Stimulated activated CD8-positive, alpha-beta memory T cell treated with anti-CD3 and anti-CD28 coated beads, Interleukin-7, amount 100 ng/mL, for 48 hours (primary cell): ENCODE data around the gene SETD1B.
A peak's percentile ranks its signal among the peaks of the same experiment; 100 is the strongest.

Source experiments
- DNase-seq, 2 donors: peaks; one replicate each; pipeline ENCODE4 v3.0.0-alpha.2; 2020; ENCODE audit warnings: low read depth in 1 of 2; ENCODE audit errors: extremely low read depth in 1 of 2

Gene SETD1B

DNA sequence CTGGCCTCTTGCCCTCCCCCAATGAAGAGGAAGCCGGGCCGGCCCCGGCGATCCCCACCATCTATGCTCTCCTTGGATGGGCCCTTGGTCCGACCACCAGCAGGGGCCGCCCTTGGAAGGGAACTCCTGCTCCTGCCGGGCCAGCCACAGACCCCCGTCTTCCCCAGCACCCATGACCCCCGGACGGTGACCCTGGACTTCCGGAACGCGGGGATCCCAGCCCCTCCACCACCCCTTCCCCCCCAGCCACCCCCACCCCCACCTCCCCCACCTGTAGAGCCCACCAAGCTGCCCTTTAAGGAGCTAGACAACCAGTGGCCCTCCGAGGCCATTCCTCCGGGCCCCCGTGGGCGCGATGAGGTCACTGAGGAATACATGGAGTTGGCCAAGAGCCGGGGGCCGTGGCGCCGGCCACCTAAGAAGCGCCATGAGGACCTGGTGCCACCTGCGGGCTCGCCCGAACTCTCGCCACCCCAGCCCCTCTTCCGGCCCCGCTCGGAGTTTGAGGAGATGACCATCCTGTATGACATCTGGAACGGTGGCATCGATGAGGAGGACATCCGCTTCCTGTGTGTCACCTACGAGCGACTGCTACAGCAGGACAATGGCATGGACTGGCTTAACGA is 19.4 kb downstream of the SETD1B start:
- DNase-seq, result no peak

DNA sequence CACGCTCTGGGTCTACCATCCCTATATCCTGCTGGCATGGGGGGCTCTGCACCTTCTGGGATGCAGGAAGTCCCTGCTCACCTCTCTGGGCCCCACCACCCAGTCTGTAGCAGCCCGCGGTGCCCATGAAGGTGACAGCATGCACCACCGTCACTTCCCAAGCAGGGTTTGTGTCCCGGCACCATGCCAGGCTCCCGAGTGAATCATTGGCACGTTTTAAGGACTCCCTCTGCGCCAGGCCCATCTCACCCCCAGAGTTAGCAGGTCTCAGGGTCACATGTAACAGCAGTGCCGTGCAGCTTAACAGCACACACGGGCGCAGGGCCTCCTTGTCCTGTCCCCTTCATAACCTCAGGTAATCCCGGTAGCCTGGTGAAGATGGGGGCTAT is 19.9 kb downstream of the SETD1B start:
- DNase-seq, result no peak

DNA sequence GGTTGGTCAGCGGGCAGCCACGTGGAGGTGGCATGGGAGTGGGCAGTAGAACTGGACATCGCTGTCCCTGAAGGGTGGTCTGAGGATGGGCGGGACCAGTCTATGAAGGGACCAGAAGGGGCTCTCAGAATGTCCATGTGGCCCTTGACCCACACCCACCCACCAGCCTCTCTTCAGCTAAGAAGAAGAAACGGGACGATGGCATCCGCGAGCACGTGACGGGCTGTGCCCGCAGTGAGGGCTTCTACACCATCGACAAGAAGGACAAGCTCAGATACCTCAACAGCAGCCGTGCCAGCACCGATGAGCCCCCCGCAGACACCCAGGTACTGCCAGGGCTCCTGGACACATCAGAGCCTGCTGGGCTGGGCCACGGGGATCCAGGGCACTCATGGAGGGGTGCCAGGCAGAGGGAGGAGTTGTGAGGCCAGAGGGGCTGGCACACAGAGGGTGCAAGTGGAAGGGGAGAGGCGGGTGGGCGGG is 21.3 kb downstream of the SETD1B start:
- DNase-seq, result no peak

DNA sequence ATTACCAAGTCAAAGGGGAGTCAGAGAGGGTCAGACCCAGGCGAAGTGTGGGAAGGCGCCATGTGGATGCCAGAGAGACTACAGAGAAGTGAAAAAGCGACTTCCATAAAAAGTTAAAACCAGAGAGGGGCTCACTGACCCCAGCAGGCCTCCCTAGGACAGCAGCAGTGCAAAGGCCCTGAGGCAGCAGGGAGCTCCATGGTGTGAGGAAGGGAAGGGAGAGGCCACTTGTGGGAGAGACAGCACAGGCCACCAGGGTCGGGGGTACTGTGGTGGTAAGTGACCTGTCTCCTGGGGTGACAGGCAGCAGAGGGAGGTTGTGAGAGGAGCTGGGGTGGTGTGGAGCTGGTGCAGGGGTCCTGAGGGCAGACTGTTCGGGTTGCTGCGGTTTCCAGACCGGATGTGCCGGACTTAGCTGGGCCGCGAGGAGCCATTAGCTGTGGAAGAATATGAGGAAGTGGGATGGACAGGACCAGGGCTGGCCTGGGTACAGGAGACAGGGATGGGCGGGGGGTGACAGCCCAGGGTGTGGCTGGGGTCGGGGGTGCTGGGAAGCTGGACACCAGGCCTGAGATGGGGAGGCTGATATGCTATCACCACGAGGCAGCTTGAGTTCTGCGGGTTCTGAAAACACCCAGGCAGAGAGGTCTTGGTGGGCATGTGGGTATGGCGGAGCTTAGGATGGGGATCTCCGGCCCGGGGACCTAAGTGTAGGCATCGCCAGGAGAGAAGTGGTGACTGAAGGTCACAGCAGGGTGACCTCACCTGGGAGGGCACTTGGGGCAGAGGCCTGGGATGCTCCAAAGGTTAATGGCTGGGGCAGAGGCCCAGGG is 22.7 kb downstream of the SETD1B start:
- no peak for DNase-seq

DNA sequence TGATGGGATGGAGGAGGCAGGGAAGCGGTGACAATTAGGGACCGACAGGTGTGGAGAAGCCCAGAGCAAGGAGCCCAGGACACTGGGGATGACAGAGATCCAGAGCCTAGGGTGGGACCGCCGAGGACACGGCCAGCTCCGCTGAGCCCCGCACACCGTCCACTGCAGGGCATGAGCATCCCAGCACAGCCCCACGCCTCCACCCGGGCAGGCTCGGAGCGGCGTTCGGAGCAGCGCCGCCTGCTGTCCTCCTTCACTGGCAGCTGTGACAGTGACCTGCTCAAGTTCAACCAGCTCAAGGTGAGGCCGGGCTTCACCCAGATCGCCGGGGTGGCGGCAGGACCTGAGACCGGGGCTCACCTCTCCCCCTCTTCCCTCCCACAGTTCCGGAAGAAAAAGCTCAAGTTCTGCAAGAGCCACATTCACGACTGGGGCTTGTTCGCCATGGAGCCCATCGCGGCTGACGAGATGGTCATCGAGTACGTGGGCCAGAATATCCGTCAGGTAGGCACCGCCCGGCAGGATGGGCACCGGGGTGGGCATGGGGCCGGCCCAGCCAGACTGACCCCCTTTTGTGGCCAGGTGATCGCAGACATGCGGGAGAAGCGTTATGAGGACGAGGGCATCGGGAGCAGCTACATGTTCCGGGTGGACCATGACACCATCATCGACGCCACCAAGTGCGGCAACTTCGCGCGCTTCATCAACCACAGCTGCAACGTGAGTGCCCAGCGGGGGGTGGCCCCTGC is 23.7 kb downstream of the SETD1B start:
- no peak for DNase-seq

DNA sequence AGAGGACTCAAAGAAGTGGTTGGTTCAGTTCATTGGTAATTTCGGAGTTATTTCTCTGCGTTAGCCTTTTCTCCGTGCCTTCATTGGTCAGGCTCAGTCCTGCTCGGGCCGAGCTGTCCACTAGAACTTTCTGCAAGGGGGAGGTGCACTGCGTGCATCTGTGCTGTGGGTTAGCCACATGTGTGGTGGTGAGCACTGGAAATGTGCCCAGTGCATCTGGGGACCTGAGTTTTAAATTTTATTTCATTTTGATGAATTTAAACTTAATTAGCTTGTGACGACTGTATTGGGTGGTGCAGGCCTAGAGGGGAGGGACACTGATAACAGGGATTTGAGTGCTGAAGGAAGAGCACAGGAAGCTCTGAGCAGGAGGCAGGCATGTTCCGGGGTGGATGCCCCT is 24.5 kb downstream of the SETD1B start:
- no peak for DNase-seq

DNA sequence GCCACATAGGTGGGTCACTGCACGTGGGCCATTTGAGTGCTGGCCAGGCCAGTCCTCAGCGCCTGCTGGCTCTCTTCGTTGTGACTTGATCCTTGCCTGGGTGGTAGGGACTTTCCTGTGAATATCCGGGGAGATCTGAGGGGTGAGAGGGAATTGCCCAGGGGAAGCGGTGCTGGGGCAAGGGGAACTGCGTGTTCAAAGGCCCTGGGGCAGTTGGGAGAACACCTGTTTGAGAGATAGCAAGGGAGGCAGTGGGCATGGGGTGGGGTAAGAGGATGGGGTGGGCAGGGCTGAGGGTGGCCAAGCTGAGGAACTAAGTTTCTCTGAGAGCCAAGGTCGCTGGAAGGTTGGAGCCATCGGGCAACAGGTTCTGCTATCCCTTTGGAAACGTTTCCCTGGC is 25.0 kb downstream of the SETD1B start:
- DNase-seq, result no peak

DNA sequence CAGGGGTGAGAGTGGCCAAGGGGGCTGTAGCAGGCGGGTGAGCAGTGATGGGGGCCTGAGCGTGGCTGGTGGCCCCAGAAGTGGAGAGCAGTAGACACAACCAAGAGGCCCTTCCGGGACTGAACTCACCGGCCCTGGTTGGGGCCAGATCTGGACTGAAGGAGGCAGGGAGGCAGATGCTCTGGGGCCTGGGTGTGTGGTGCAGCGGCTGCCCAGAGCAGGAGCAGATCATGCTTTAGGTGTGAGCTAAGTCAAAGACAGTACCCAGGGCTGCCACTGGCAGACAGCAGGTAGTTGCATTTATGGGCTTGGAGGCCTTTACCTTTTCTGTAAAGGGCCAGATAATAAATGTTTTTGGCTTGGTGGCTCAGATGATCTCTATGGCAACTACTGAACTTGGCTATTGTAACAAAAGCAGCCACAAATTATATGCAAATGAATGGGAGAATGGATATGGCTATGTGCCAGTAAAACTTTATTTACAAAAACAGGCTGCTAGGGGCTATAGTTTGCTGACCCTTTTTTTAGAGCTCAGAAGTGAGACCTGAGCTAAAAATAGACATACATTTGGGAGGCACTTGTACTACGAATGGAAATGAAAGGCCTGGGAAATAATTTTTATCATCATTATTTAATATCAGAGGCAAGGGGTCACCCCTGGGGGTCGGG is 25.6 kb downstream of the SETD1B start:
- no peak for DNase-seq

DNA sequence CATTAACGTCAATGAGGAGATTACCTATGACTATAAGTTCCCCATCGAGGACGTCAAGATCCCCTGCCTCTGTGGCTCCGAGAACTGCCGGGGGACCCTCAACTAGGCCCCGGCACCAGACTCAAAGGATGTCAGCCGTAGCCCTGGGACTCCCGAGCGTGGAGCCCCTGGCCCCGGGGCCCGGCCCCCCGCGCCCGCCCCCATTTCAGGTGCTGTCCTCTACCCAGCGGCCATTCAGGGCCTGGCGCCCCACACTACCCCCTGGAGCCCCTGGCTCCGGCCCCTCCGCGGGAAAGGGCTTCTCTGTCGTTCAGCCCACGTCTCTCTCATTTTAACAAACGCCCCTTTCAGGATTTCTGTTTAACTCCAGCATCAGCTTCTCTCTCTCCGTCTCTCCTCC is 26.3 kb downstream of the SETD1B start:
- DNase-seq, result no peak

DNA sequence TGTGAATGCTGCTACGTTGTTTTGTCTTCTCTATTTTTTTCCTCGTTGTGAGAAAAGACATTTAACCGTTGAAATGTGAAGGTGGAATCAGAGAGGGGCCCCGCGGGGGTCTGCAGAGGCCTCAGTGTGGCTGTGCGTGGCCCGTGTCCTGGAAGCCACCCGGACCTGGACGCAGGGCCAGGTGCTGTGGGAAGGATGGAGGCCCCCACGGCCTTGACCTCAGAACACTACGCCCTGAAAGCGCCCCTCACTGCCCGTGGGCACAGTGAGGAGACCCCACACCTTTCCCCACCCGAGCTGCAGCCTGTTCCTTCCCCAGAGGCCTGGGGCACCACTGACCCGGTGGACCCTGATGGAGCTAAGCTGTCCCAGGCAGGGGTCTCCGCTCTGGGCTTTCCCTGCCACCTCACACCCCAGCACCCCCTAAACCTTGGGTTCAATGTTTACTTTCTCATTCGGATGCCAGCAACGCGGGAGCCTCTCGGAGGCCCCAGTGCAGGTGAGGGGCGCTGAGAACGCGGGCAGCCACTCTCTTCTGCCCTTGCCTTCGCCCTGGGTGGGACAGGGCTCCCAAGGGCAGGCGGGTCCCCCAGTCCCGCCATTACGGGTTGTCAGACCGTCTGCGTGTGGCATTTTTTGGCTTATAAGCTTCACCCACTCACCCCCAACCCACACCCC is 26.9 kb downstream of the SETD1B start:
- no peak for DNase-seq

DNA sequence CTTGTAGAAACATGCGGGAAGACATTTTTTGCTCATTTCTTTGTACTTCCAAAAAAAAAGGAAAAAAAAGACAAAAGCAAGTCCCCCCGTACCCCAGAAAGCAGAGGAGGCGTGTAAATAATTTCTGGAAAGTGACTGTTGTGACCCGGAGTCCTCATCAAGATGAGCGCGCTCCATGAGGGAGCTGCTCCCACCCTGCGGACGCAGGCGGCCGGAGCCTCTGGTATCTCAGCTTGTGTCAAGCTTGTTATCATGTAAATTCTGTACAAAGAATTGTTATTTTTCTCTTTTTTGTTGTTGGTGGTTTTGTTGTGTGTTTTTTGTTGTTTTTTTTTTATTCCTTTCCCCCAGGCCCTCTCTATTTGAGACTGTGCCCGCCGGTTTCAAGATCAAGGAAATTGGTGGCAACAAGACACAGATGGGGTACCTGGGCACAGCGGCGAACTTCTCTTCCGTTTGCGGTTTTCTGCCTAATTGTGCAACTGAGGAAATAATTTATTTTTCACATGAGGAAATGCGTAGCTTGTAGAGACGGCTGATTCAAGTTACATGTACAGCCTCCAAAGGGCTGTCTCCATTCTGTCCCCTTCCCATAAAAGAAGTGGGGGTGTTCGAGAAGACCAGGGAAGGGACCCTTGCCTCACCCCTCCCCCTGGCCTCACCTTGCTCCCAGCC is 27.9 kb downstream of the SETD1B start:
- DNase-seq, result no peak

DNA sequence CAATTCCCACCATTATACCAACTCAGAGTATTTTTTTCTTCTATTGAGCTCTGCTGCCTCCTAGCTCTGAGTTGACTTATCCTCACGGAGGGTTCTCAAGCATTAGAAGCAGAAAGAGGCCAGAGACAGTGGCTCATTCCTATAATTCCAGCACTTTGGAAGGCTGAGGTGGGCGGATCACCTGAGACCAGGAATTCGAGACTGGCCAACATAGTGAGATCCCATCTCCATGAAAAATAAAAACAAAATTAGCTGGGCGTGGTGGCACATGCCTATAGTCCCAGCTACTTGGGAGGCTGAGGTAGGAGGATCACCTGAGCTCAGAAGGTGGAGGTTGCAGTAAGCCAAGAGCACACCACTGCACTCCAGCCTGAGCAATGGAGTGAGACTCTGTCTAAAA is 33.9 kb downstream of the SETD1B start:
- no peak for DNase-seq

DNA sequence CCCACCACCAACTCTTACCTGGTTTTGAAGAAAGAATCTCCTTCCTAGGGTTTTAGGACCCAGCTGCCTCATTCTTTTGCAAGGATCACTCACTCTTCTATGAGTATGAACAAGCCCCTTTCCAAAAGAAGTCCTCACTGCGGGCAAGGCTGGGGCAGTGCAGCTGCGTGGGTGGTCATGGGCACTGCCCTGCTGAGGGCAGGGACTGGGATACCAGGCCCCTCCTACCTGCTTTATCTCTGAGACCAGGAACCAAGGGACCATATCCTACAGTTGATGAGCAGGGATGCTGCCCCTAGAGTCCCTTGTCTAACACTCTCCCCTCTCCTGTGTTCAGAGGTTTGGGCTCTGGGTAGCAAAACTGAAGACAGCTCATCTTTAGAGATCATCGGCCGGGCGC is 34.3 kb downstream of the SETD1B start:
- no peak for DNase-seq

DNA sequence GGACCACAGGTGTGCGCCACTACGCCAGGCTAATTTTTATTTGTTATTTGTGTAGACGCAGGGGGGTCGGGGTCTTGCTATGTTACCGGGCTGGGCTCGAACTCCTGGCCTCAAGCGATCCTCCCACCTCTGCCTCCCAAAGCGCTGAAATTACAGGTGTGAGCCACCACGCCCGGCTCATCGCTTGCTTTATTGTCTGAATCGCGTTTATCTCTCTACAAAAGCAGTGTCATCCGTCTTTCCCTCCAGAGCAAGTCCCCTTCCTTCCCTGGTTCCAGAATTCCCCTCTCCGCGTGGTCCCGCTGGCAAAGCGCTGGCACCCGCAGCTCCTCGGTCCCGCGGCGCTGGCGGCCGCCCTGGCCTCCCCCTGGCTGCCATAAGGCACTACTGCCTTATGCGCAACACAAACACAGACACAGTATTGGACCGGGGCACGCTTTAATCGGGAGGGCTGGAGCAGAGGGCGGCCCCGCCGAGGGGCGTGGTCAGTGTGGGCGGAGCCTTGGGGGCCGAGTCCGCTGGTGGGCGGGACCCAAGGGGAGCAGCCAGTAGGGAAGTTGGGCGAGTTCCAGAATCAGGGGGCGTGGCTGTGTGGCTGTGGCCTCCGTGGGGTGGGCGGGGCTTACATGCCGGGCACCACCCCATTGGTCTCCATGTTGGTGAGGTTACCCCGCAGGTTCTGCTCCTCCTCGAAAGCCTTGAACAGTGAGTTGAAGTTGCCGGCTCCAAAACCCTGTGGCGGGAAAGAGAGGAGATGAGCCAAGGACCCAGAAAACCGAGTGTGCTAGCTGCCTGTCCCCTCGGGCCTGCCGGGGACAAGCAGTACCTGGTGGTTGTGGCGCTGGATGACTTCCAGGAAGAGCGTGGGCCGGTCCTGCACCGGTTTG is 35.5 kb downstream of the SETD1B start:
- DNase-seq, result peak; percentile 98 to 99

DNA sequence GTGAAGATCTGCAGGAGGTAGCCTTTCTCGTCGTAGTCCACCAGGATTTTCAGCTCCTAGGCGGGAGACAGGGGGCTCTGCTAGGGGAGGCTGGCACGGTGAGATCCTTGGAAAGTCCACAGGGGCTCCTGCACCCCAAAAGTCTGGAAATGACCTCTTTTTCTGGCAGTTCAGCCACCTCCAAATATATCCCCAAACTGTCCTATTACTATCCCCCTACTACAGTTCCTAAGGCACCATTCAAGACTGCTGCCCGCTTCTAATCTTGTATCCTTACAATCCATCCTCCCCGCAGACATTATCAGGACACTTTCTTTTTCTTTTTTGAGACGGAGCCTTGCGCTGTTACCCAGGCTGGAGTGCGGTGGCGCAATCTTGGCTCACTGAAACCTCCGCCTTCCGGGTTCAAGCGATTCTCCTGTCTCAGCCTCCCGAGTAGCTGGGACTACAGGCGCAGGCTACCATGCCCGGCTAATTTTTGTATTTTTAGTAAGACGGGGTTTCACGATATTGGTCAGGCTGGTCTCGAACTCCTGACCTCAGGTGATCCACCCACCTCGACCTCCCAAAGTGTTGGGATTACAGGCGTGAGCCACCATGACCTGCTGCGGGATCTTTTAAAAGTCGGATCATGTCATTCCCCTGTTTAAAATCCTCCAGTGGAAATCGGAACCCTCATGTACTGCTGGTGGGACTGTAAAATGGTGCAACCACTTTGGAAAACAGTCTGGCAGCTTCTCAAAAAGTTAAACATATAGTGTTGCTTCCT is 36.4 kb downstream of the SETD1B start:
- DNase-seq, result no peak

DNA sequence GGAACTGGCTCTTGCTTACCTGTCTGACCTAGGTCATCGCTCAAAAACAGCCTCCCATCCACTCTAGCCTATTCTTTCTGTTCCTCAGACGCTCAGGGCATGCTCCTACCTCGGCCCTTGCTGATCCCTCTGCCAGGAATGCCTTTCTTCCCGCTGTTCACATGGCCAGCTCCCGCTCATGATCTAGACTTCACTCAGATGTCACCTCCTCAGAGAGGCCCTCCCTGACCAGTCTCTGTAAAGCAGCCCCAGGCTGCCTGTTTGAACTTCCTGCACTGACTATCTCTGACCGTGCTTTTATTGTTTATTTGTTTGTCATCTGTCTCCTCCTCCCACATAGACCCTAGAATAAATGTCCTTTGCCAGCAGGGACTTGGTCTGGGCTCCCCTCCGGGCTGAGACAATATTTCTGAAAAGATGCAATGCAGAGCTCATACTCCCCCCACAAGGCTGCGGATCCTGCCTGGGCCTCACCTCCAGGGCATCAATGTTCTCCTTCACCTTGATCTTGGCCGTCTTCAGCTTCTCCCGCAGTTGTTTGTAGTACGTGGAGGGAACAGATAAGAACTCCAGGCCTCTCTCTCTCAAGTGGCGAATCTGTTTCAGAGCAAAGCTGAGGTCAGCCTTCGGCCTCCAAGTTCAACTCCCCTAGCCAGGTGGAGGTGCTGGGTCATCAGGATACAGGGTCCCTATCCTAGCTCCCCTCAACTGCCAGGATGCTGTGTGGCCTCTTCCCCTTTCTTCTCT is 39.6 kb downstream of the SETD1B start:
- DNase-seq, result no peak

DNA sequence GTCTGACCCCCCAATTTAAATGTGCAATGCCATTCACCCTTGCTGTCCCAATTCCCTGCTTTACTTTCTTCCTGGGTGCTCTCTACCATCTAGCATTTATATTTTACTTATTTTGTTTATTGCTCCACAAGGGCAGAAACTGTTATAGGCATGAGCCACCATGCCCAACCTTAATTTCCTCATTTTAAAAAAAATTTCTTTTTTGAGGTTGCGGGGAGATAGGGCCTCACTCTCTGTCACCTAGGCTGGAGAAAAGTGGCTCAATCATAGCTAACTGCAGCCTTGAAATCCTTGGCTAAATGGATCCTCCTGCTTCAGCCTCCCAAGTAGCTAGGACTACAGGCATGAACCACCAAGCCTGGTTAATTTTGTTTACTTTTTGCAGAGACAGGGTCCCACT is 41.9 kb downstream of the SETD1B start:
- DNase-seq, result no peak

DNA sequence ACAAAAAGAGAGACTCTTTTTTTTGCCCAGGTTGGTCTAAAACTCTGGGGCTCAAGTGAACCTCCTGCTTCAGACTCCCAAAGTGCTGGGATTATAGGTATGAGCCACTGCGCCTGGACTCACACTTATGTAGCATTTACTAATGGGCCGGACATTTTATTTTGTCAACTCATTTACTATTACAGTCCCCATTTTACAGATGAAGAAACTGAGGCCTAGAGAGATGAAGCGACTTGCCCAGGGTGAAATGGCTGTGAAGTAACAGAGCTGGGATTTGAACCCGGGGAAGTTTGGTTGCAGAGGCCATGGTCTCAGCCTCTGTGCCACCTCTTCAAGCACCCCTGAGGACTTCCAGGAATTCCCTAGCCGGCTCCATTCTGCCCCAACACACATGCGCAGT is 45.4 kb downstream of the SETD1B start:
- DNase-seq, result no peak
